ENCODE data around the gene NR4A2.

DNA sequence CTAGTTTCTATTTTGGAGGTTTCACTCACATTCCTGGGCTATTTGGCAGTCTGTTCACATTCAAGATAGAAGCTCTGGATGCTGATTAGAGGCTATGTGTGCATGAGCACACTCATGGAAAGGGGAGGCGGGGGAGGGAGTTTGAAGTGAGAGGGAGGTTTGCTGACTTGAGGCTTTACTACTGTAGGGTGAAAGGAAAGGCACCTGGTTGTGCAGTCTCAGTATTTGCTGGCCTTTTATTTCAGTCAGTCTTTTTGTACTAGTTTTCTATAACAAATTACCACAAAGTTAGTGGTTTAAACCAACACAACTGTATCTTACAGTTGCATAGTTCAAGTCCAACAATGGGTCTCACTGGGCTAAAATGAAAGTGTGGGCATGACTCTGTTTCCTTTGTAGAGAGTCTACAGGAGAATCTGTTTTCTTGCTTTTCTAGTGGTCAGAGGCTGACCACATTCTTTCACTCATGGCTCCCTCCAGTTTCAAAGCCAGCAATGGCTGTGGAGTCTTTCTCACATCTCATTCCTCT lies 47.7 kb upstream of the NR4A2 start:
- TF ChIP-seq, protein P1, sequence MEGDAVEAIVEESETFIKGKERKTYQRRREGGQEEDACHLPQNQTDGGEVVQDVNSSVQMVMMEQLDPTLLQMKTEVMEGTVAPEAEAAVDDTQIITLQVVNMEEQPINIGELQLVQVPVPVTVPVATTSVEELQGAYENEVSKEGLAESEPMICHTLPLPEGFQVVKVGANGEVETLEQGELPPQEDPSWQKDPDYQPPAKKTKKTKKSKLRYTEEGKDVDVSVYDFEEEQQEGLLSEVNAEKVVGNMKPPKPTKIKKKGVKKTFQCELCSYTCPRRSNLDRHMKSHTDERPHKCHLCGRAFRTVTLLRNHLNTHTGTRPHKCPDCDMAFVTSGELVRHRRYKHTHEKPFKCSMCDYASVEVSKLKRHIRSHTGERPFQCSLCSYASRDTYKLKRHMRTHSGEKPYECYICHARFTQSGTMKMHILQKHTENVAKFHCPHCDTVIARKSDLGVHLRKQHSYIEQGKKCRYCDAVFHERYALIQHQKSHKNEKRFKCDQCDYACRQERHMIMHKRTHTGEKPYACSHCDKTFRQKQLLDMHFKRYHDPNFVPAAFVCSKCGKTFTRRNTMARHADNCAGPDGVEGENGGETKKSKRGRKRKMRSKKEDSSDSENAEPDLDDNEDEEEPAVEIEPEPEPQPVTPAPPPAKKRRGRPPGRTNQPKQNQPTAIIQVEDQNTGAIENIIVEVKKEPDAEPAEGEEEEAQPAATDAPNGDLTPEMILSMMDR (IDR thresholded peaks at IDR 0.05): no peak
- TF ChIP-seq POLR2A (IDR thresholded peaks at IDR 0.05; ENCODE audit: low read depth): no peak
- no peak for TF ChIP-seq EP300 (IDR thresholded peaks at IDR 0.05)

Measured in esophagus muscularis mucosa (tissue), 4 donors.